PC-3 (cell line): Measurements from ENCODE around the gene ELP5. TPM values are rescaled to one million over a fixed set of nuclear protein-coding genes. Genes with fewer than 3 reads are reported as not detected.

ENCODE experiments used
- ATAC-seq: fragments of 200-7000 bp; cut with Tn5 transposase; 2 replicates; pipeline ENCODE4 v1.9.1; 2020; ENCODE audit warnings: mild to moderate bottlenecking, moderate library complexity
- BruUV-seq: library from RNA; stranded (reverse); fragments of 400-500 nt; replicated peaks from 2 replicates; lab custom pipeline; 2021; lab: Mats Ljungman, UMichigan
- CTCF ChIA-PET: fragments of 300-600 bp; sonication (Branson Sonifier 250); formaldehyde crosslinking; loops from one replicate; lab custom pipeline; 2022; ENCODE audit warnings: antibody characterized with exemption; lab: Charles Lee
- POLR2A ChIA-PET: fragments of 300-600 bp; sonication (Branson Sonifier 250); formaldehyde crosslinking; loops from one replicate; lab custom pipeline; 2022; ENCODE audit warnings: antibody characterized with exemption; ENCODE audit not compliant: unreplicated experiment; lab: Charles Lee
- DNase-seq: peaks from one replicate; pipeline ENCODE4 v3.0.0-alpha.2; 2015
- H2AFZ ChIP-seq: fragments of 300-600 bp; sonication (generic); 2 replicates; pipeline ENCODE4 v1.6.0; 2016; ENCODE audit warnings: antibody characterized with exemption, low read length
- H3F3A ChIP-seq: fragments of 300-600 bp; sonication (generic); one replicate; pipeline ENCODE4 v1.6.0; 2017; ENCODE audit warnings: antibody characterized with exemption, low read length, control low read depth, mild to moderate bottlenecking; ENCODE audit not compliant: unreplicated experiment
- H3K27ac ChIP-seq: fragments of 300-600 bp; sonication (generic); 2 replicates; pipeline ENCODE4 v1.5.1; 2016; ENCODE audit warnings: mild to moderate bottlenecking, low read length
- H3K27me3 ChIP-seq: fragments of 300-600 bp; sonication (generic); 2 replicates; pipeline ENCODE4 v1.6.1; 2016; ENCODE audit warnings: low read length, mixed read lengths
- H3K36me3 ChIP-seq: fragments of 300-600 bp; sonication (generic); 2 replicates; pipeline ENCODE4 v1.6.1; 2016; ENCODE audit warnings: low read depth, mixed run types, low read length, mixed read lengths
- H3K4me1 ChIP-seq: fragments of 300-600 bp; sonication (generic); 2 replicates; pipeline ENCODE4 v1.5.1; 2016; ENCODE audit warnings: low read length; ENCODE audit not compliant: insufficient read depth
- H3K4me2 ChIP-seq: fragments of 300-600 bp; sonication (generic); 2 replicates; pipeline ENCODE4 v1.6.0; 2016; ENCODE audit warnings: low read length
- H3K4me3 ChIP-seq: fragments of 300-600 bp; sonication (generic); 2 replicates; pipeline ENCODE4 v1.5.1; 2016; ENCODE audit warnings: mild to moderate bottlenecking, low read length, mixed read lengths
- H3K79me2 ChIP-seq: fragments of 300-600 bp; sonication (generic); 2 replicates; pipeline ENCODE4 v1.6.1; 2017; ENCODE audit warnings: low read length, mixed read lengths
- H3K9ac ChIP-seq: fragments of 300-600 bp; sonication (generic); 2 replicates; pipeline ENCODE4 v1.6.0; 2016; ENCODE audit warnings: mild to moderate bottlenecking, low read length
- H3K9me2 ChIP-seq: fragments of 300-600 bp; sonication (generic); replicated peaks from 2 replicates; pipeline ENCODE4 v1.6.1; 2016; ENCODE audit warnings: mixed run types, low read length, mixed read lengths
- H3K9me3 ChIP-seq: fragments of 300-600 bp; sonication (generic); 2 replicates; pipeline ENCODE4 v1.6.1; 2016; ENCODE audit warnings: low read length, mixed read lengths
- H4K20me1 ChIP-seq: fragments of 300-600 bp; sonication (generic); 2 replicates; pipeline ENCODE4 v1.6.1; 2016; ENCODE audit warnings: low read length, mixed read lengths
- EZH2 ChIP-seq: fragments of 300-600 bp; sonication (generic); IDR thresholded peaks from one replicate; pipeline ENCODE4 v1.6.1; 2017; ENCODE audit warnings: antibody characterized with exemption, mild to moderate bottlenecking, low read length; ENCODE audit not compliant: unreplicated experiment
- EZH2phosphoT487 ChIP-seq: fragments of 300-600 bp; sonication (generic); IDR thresholded peaks from 2 replicates; pipeline ENCODE4 v1.6.1; 2018; ENCODE audit warnings: mild to moderate bottlenecking, antibody characterized with exemption, low read length, borderline replicate concordance
- intact Hi-C: fragments of 100-400 bp; cut with micrococcal nuclease; formaldehyde crosslinking; loops from 2 replicates; pipeline ENCODE4 v1.9.0; 2023
- total RNA-seq: library from RNA; depleted of rRNA; stranded (reverse); fragments of >200 nt; gene quantifications from 2 replicates; pipeline ENCODE4 v1.2.3, GENCODE V29; 2014
- TF ChIP-seq, protein P1 (sequence below): fragments of 300-600 bp; sonication (generic); conservative IDR thresholded peaks from 2 replicates; pipeline ENCODE4 v1.5.1; 2017; ENCODE audit warnings: antibody characterized with exemption, low read depth, mild to moderate bottlenecking, low read length

ELP5 gene
- total RNA-seq, 1 experiment from 2014 or later, result 67.5 TPM

DNA sequence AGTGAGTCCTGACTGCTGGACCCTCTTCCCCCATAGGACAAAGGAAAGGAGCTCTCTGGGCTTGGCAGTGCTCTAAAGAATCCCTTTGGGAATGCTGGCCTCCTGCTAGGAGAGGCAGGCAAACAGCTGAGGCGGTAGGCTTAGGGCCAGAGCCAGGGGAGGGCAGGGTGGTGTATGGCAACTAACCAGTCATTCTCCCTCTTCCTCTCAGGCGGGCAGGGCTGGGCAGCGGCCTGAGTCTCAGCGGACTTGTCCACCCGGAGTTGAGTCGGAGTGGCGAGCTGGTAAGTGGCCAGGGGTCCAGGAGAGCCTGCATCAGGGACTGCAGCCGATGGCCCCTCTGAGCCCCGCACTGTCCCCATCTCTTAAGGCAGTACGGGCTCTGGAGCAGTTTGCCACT is 27.9 kb upstream of the ELP5 start:
- Histone ChIP-seq H3K36me3 (peaks cover 26% of the 10 kb centered on the region), H3K4me3 (no peak overlapping the region), H3K27me3 (no peaks in the 10 kb centered on the region), H3K79me2 (peaks cover 25% of the 10 kb centered on the region), H3F3A (no peaks in the 10 kb centered on the region), H3K9me2 (no peaks in the 10 kb centered on the region), H4K20me1 (peaks cover 14% of the 10 kb centered on the region; the same call in 1 of the 2 replicates), H3K9ac (no peak overlapping the region), H3K4me2 (no peak overlapping the region), H3K9me3 (no peaks in the 10 kb centered on the region), H3K27ac (no peak overlapping the region), H2AFZ (no peak overlapping the region), H3K4me1 (peaks cover 15% of the 10 kb centered on the region; the same call in 1 of the 2 replicates)
- no TSS peak for BruUV-seq
- TF ChIP-seq EZH2, result no peak
- TF ChIP-seq, protein P1, sequence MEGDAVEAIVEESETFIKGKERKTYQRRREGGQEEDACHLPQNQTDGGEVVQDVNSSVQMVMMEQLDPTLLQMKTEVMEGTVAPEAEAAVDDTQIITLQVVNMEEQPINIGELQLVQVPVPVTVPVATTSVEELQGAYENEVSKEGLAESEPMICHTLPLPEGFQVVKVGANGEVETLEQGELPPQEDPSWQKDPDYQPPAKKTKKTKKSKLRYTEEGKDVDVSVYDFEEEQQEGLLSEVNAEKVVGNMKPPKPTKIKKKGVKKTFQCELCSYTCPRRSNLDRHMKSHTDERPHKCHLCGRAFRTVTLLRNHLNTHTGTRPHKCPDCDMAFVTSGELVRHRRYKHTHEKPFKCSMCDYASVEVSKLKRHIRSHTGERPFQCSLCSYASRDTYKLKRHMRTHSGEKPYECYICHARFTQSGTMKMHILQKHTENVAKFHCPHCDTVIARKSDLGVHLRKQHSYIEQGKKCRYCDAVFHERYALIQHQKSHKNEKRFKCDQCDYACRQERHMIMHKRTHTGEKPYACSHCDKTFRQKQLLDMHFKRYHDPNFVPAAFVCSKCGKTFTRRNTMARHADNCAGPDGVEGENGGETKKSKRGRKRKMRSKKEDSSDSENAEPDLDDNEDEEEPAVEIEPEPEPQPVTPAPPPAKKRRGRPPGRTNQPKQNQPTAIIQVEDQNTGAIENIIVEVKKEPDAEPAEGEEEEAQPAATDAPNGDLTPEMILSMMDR, result no peak
- no peak for TF ChIP-seq EZH2phosphoT487
- DNase-seq (no peak), ATAC-seq (no peak)
- ChIA-PET POLR2A (no interaction called here), CTCF (no interaction called here)
- intact Hi-C loops, result no loop called here

DNA sequence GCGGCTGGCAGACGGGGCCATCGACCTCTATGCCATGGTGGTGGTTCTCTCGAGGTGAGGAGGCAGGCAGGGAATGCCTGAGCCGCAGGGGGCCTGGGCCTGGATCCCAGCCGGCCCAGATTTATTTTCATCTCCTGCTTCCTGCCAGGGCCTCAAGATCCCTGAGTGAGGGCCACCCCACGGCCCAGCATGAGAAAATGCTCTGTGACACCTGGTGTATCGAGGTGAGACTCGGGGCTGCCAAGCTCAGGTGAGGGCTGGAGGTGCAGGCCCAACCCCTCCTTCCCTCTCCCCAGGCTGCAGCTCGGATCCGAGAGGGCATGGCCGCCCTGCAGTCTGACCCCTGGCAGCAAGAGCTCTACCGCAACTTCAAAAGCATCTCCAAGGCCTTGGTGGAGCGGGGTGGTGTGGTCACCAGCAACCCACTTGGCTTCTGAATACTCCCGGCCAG is 27.3 kb upstream of the ELP5 start:
- Histone ChIP-seq H3K79me2 (peaks cover 25% of the 10 kb centered on the region), H3K27ac (no peak overlapping the region), H3K27me3 (no peaks in the 10 kb centered on the region), H3K4me3 (no peak overlapping the region), H2AFZ (no peak overlapping the region), H3K9me2 (no peaks in the 10 kb centered on the region), H3K9ac (no peak overlapping the region), H4K20me1 (peaks cover 14% of the 10 kb centered on the region; the same call in 1 of the 2 replicates), H3K9me3 (no peaks in the 10 kb centered on the region), H3K4me1 (peaks cover 11% of the 10 kb centered on the region; the same call in 1 of the 2 replicates), H3F3A (no peaks in the 10 kb centered on the region), H3K36me3 (peaks cover 26% of the 10 kb centered on the region), H3K4me2 (no peak overlapping the region)
- no TSS peak for BruUV-seq
- TF ChIP-seq EZH2 (no peak), EZH2phosphoT487 (no peak)
- TF ChIP-seq, protein P1, result no peak
- ATAC-seq (no peak), DNase-seq (no peak)
- POLR2A ChIA-PET, result no interaction called here
- CTCF ChIA-PET, result no interaction called here
- intact Hi-C loops, result no loop called here

DNA sequence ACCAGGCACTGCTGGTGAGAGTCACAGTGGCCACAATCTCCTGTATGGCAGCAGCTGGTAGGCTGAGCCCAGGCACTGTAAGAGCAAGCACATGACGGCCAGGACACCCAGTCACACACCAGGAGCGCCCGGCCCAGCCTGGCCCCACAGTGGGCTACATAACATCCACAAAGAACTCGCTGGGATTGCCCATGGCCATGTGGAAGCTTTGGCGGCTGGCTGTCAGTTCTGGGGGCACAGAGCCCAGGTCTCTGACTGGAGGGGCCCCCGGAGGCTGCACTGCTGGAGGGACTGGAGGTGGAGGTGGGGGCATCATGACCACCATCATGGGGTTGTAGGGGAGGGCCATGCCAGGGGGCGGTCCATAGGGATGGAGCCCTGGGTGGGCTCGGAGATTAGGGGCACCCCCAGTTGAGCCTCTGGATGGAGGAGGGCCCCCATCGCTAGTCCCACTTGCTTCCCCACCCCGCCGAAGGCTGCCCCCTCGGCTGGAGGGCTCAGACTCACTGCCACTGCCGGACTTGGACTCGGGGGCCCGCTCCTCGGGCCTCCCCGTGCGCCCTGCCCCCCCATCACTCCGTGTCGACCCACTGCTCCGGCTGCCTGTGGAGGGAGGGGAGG is 26.2 kb upstream of the ELP5 start:
- intact Hi-C loops, result no loop called here
- no TSS peak for BruUV-seq

More for the DNA sequence above, 26.2 kb upstream of the ELP5 start:
- peaks cover 30% of the 10 kb centered on the region for H3K79me2 ChIP-seq
- no peaks in the 10 kb centered on the region for H3F3A ChIP-seq
- TF ChIP-seq EZH2 (no peak), EZH2phosphoT487 (no peak)
- TF ChIP-seq, protein P1, result no peak
- H3K27me3 ChIP-seq, result no peaks in the 10 kb centered on the region
- H3K9ac ChIP-seq, result no peak overlapping the region
- POLR2A ChIA-PET, result no interaction called here
- no peak overlapping the region for H3K27ac ChIP-seq
- H3K36me3 ChIP-seq, result peaks cover 26% of the 10 kb centered on the region
- H2AFZ ChIP-seq, result no peak overlapping the region
- CTCF ChIA-PET, result no interaction called here
- H3K4me3 ChIP-seq, result no peak overlapping the region
- ATAC-seq (no peak), DNase-seq (no peak)
- peaks cover 8% of the 10 kb centered on the region; the same call in 1 of the 2 replicates for H3K4me1 ChIP-seq
- no peaks in the 10 kb centered on the region for H3K9me3 ChIP-seq
- peaks cover 14% of the 10 kb centered on the region; the same call in 1 of the 2 replicates for H4K20me1 ChIP-seq
- H3K4me2 ChIP-seq, result no peak overlapping the region
- H3K9me2 ChIP-seq, result no peaks in the 10 kb centered on the region
